CD8-positive, alpha-beta memory T cell (primary cell): ENCODE data around the gene MED10. TPM values are rescaled to one million over a fixed set of nuclear protein-coding genes. Genes with fewer than 3 reads are reported as not detected.

ENCODE experiments used
- CTCF ChIA-PET: fragments of 350-600 bp; sonication (Branson Sonifier 250); formaldehyde crosslinking; loops from one replicate; lab custom pipeline; 2021; ENCODE audit warnings: antibody characterized with exemption; lab: Charles Lee
- POLR2A ChIA-PET: fragments of 350-600 bp; sonication (Branson Sonifier 250); formaldehyde crosslinking; loops from one replicate; lab custom pipeline; 2021; ENCODE audit warnings: antibody characterized with exemption; lab: Charles Lee
- DNase-seq, 5 donors: peaks; one replicate each; pipeline versions ENCODE4 v3.0.0 to v3.0.0-alpha.2; 2020 to 2022; ENCODE audit warnings: mixed read lengths in 1 of 5
- H3K27ac ChIP-seq: one replicate; pipeline ENCODE4 v1.7.0; 2013; ENCODE audit warnings: low read depth, mild to moderate bottlenecking, low read length, moderate library complexity
- H3K27me3 ChIP-seq: 2 replicates; pipeline ENCODE4 v1.7.0; 2013; ENCODE audit warnings: low read length, mild to moderate bottlenecking; ENCODE audit not compliant: insufficient read depth, poor library complexity, severe bottlenecking
- H3K36me3 ChIP-seq: 2 replicates; pipeline ENCODE4 v1.7.0; 2013; ENCODE audit warnings: mild to moderate bottlenecking, low read length, moderate library complexity; ENCODE audit not compliant: insufficient read depth
- H3K4me1 ChIP-seq: 2 replicates; pipeline ENCODE4 v1.7.0; 2013; ENCODE audit warnings: mild to moderate bottlenecking, low read length, moderate library complexity; ENCODE audit not compliant: insufficient read depth
- H3K4me3 ChIP-seq: 2 replicates; pipeline ENCODE4 v1.7.0; 2013; ENCODE audit warnings: mild to moderate bottlenecking, low read length
- H3K9me3 ChIP-seq: 2 replicates; pipeline ENCODE4 v1.7.0; 2013; ENCODE audit warnings: mild to moderate bottlenecking, low read length
- H3K27ac Mint-ChIP-seq, 8 donors: one replicate each; pipeline ENCODE4 v1.8.0; 2020 to 2021; ENCODE audit warnings: mixed read lengths in 8 of 8, mild to moderate bottlenecking in 6 of 8, inconsistent platforms in 3 of 8, moderate library complexity in 3 of 8
- H3K27me3 Mint-ChIP-seq, 2 donors: one replicate each; pipeline ENCODE4 v1.8.0; 2020 to 2021; ENCODE audit warnings: mixed read lengths in 2 of 2, mild to moderate bottlenecking in 1 of 2, moderate library complexity in 1 of 2
- H3K36me3 Mint-ChIP-seq, 3 donors: one replicate each; pipeline ENCODE4 v1.8.0; 2020 to 2021; ENCODE audit warnings: mixed read lengths in 3 of 3, inconsistent platforms in 1 of 3, mild to moderate bottlenecking in 1 of 3
- H3K4me1 Mint-ChIP-seq, 3 donors: one replicate each; pipeline ENCODE4 v1.8.0; 2020 to 2021; ENCODE audit warnings: mixed read lengths in 3 of 3, inconsistent platforms in 1 of 3, mild to moderate bottlenecking in 1 of 3
- H3K4me3 Mint-ChIP-seq, 7 donors: one replicate each; pipeline ENCODE4 v1.8.0; 2020 to 2021; ENCODE audit warnings: mixed read lengths in 7 of 7, mild to moderate bottlenecking in 6 of 7, moderate library complexity in 4 of 7, inconsistent platforms in 2 of 7
- H3K9me3 Mint-ChIP-seq, 5 donors: one replicate each; pipeline ENCODE4 v1.8.0; 2020 to 2022; ENCODE audit warnings: mixed read lengths in 5 of 5, mild to moderate bottlenecking in 3 of 5, moderate library complexity in 2 of 5, inconsistent platforms in 1 of 5
- polyA plus RNA-seq: library from polyadenylated mRNA; unstranded; fragments of 300-500 nt; fragmentation: Illumina TruSeq; gene quantifications from one replicate; pipeline ENCODE4 v1.2.3, GENCODE V29; 2021
- total RNA-seq, 2 experiments: library from RNA; stranded (reverse); gene quantifications; one replicate each; pipeline ENCODE4 v1.2.3, GENCODE V29; 2021

MED10 gene
- total and polyA plus RNA-seq, 3 experiments from 2014 or later: 58.8 to 118 (median 66.8) TPM

DNA sequence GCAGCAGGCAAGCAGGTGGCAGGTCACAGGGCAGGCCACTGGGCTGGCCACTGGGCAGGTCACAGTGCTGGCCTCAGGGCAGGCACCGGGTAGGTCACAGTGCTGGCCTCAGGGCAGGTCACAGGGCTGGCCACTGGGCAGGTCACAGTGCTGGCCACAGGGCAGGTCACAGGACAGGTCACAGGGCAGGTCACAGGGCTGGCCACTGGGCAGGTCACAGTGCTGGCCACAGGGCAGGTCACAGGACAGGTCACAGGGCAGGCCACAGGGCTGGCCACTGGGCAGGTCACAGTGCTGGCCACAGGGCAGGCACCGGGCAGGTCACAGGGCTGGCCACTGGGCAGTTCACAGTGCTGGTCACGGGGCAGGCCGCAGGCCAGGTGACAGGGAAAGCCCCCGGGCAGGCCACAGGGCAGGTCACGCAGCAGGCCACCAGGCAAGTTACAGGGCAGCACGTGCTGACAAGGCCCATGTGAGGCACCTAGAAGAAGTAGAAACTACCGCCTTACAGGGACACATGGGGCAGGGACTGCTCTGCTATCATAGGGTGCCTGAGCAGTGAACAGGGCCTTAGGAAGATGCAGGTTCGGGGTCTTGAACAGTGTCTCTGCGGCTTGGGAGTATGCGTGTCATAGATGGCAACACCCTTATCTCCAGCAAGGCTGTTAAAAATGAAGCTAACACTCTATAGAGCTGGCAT lies 18.6 kb upstream of the MED10 start:
- H3K9me3 ChIP-seq: no peaks in the 10 kb centered on the region
- no peaks in the 10 kb centered on the region for H3K4me1 ChIP-seq
- H3K4me1 Mint-ChIP-seq: peaks cover 3 to 8% (median 4%) of the 10 kb centered on the region in 3 donors
- CTCF ChIA-PET: no interaction called here
- peaks cover 19 to 53% of the 10 kb centered on the region in 2 donors for H3K27me3 Mint-ChIP-seq
- no peak for DNase-seq
- H3K27ac ChIP-seq: no peak overlapping the region
- POLR2A ChIA-PET: no interaction called here
- H3K27me3 ChIP-seq: peaks cover 4% of the 10 kb centered on the region
- H3K4me3 Mint-ChIP-seq: no peak overlapping the region
- H3K27ac Mint-ChIP-seq: no peak overlapping the region
- no peaks in the 10 kb centered on the region for H3K36me3 Mint-ChIP-seq
- H3K36me3 ChIP-seq: no peaks in the 10 kb centered on the region
- peaks cover 0 to 3% (median 0%) of the 10 kb centered on the region in 5 donors for H3K9me3 Mint-ChIP-seq
- no peak overlapping the region for H3K4me3 ChIP-seq

DNA sequence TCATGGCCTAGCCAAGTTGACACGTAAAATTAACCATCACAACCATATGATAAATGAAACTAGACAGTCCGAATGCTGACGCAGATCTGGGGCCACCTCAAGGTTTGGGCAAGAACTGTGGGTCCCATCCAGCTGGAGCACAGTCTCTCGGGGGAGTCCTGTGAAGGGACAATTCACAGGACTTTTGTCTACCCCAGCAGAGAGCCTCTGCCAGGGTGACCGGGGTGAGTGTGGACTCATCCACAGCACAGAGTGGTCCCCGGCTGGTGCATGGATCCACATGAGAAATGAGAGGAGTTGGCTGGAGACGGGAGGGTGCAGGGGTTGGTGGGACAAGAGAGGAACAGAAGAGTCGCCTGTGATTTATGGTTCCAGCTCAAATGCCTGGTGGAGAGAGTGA lies 17.7 kb upstream of the MED10 start:
- H3K27ac Mint-ChIP-seq: peak overlapping the region in 1 of 8 donors; percentile 48
- H3K4me3 Mint-ChIP-seq: no peak overlapping the region
- peaks cover 3 to 8% (median 4%) of the 10 kb centered on the region in 3 donors for H3K4me1 Mint-ChIP-seq
- POLR2A ChIA-PET: no interaction called here
- no peak for DNase-seq
- no peaks in the 10 kb centered on the region for H3K36me3 ChIP-seq
- peaks cover 19 to 52% of the 10 kb centered on the region in 2 donors for H3K27me3 Mint-ChIP-seq
- CTCF ChIA-PET: no interaction called here
- H3K4me3 ChIP-seq: no peak overlapping the region
- H3K4me1 ChIP-seq: no peaks in the 10 kb centered on the region
- no peaks in the 10 kb centered on the region for H3K9me3 ChIP-seq
- H3K36me3 Mint-ChIP-seq: no peaks in the 10 kb centered on the region
- H3K27me3 ChIP-seq: peaks cover 7% of the 10 kb centered on the region
- H3K9me3 Mint-ChIP-seq: peaks cover 0 to 3% (median 0%) of the 10 kb centered on the region in 5 donors
- no peak overlapping the region for H3K27ac ChIP-seq

DNA sequence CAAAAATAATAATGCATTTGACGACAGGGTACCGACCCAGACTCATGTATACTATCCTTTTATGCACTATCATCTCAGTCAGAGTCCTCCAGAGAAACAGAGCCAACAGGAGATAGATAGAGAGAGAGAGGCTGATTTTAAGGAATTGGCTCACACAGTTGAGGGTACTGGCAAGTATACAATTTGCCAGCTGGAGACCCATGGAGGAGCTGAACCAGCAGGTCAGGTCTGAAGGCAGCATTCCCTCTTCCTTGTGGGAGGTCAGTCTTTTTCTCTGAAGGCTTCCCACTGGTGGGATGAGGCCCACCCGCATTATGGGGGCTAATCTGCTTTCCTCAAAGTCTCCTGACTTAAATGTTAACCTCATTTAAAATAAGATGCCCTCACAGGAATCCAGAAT lies 17.3 kb upstream of the MED10 start:
- ChIA-PET CTCF (no interaction called here), POLR2A (no interaction called here)
- no peaks in the 10 kb centered on the region for H3K36me3 Mint-ChIP-seq
- DNase-seq: no peak
- H3K27ac Mint-ChIP-seq: peak overlapping the region in 1 of 8 donors; percentile 48
- no peaks in the 10 kb centered on the region for H3K9me3 ChIP-seq
- no peak overlapping the region for H3K4me3 Mint-ChIP-seq
- H3K27me3 Mint-ChIP-seq: peaks cover 15 to 53% of the 10 kb centered on the region in 2 donors
- H3K36me3 ChIP-seq: no peaks in the 10 kb centered on the region
- peaks cover 3 to 8% (median 4%) of the 10 kb centered on the region in 3 donors for H3K4me1 Mint-ChIP-seq
- peaks cover 7% of the 10 kb centered on the region for H3K27me3 ChIP-seq
- H3K9me3 Mint-ChIP-seq: peaks cover 0 to 3% (median 0%) of the 10 kb centered on the region in 5 donors
- no peaks in the 10 kb centered on the region for H3K4me1 ChIP-seq
- H3K4me3 ChIP-seq: no peak overlapping the region
- no peak overlapping the region for H3K27ac ChIP-seq

DNA sequence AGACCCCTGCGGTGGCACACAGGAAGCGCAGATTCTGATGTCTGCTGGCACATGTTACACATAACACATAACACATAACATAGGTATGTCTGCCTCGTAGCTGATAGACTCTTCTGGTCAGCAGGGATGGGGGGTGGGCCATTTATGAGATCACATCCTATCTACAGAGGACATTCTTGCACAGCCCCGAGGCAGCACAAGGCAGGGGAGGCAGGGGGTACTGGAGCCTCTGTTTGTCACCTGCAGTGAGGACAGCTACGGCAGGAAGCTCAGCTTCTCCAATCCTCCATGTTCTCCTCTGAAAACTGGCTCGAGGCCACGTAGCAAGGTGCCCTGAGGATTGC lies 16.7 kb upstream of the MED10 start:
- Histone ChIP-seq H3K27ac (no peak overlapping the region), H3K36me3 (no peaks in the 10 kb centered on the region), H3K4me1 (no peaks in the 10 kb centered on the region), H3K9me3 (no peaks in the 10 kb centered on the region), H3K27me3 (peaks cover 7% of the 10 kb centered on the region), H3K4me3 (no peak overlapping the region)
- Mint-ChIP-seq H3K9me3 (peaks cover 0 to 3% (median 0%) of the 10 kb centered on the region in 5 donors), H3K4me3 (no peak overlapping the region), H3K36me3 (no peaks in the 10 kb centered on the region), H3K4me1 (peaks cover 3 to 8% (median 4%) of the 10 kb centered on the region in 3 donors), H3K27ac (no peak overlapping the region), H3K27me3 (peaks cover 13 to 56% of the 10 kb centered on the region in 2 donors)
- DNase-seq: no peak
- ChIA-PET POLR2A (no interaction called here), CTCF (no interaction called here)

DNA sequence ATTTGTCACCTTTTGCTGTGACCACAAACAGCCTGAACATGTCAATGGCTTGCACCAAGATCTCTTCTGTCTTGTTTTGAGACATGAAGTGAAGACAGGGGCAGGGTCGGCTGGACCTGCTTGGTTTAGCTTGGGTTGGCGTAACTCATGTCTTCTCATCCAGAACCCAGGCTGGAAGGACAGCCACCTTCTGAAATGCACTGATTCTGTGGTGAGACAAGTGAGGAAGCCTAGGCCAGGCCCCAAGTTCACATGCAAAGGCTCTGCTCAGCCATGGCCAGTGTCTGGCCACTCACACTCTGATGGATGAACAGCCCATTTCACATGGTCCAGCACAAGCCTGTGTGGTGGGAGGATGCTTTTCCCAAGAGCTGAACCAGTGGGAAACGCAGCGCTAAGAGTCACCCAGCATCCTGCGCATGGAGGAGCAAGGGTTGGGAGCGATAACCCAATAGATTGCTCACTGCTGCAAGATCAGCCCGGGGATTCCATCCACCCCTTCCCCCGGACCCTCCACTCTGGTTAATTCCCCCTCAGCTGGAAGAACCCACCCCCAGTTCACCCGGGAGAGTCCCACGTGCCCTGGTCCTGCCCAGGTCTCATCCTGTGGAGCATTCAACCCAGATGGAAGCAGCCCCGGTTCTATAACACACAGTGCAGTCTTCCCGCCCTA lies 16.2 kb upstream of the MED10 start:
- Histone ChIP-seq H3K27me3 (peaks cover 7% of the 10 kb centered on the region), H3K4me1 (no peaks in the 10 kb centered on the region), H3K27ac (no peak overlapping the region), H3K9me3 (no peaks in the 10 kb centered on the region), H3K36me3 (no peaks in the 10 kb centered on the region), H3K4me3 (no peak overlapping the region)
- Mint-ChIP-seq H3K36me3 (no peaks in the 10 kb centered on the region), H3K27ac (no peak overlapping the region), H3K4me1 (peaks cover 3 to 8% (median 4%) of the 10 kb centered on the region in 3 donors), H3K27me3 (peaks cover 12 to 59% of the 10 kb centered on the region in 2 donors), H3K4me3 (no peak overlapping the region), H3K9me3 (peaks cover 0 to 3% (median 0%) of the 10 kb centered on the region in 5 donors)
- POLR2A ChIA-PET: no interaction called here
- DNase-seq: no peak
- CTCF ChIA-PET: no interaction called here

DNA sequence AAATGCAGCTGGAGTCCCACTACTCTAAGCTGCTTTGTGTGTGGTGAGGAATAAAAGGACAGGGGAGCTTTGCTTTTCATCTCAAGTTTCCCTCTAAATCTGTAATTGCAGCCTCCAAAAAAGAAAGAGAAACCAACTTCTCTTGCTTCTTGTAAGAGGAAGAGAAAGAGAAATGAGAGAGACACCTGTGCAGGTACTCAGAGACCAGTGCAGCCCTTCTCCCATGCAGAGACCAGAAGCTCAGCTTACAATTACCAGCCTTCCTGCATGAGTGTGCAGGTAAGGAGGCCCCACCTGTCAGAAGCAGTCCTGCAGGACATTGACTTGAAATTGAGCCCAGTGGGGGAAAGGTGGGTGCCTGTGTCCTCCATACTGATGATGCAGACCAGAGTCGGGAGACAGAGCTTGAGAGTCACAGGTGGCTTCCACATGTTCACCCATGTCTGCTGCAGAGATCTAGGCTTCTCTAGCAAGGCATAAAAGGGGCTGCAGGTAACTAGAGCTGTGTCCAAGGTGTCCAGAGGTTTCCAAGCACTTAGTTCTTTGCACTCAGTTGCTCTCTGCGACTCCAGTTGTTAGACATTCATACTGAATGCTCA lies 15.3 kb upstream of the MED10 start:
- no peak for DNase-seq
- Mint-ChIP-seq H3K4me3 (peak overlapping the region in 1 of 7 donors; percentile 44), H3K4me1 (peaks cover 3 to 8% (median 4%) of the 10 kb centered on the region in 3 donors), H3K27ac (peak overlapping the region in 1 of 8 donors; percentile 19), H3K27me3 (peaks cover 12 to 66% of the 10 kb centered on the region in 2 donors), H3K9me3 (peaks cover 0 to 3% (median 0%) of the 10 kb centered on the region in 5 donors), H3K36me3 (no peaks in the 10 kb centered on the region)
- POLR2A ChIA-PET: no interaction called here
- H3K27me3 ChIP-seq: peaks cover 7% of the 10 kb centered on the region
- H3K9me3 ChIP-seq: no peaks in the 10 kb centered on the region
- CTCF ChIA-PET: no interaction called here
- H3K27ac ChIP-seq: no peak overlapping the region
- H3K4me1 ChIP-seq: no peaks in the 10 kb centered on the region
- no peak overlapping the region for H3K4me3 ChIP-seq
- H3K36me3 ChIP-seq: no peaks in the 10 kb centered on the region

DNA sequence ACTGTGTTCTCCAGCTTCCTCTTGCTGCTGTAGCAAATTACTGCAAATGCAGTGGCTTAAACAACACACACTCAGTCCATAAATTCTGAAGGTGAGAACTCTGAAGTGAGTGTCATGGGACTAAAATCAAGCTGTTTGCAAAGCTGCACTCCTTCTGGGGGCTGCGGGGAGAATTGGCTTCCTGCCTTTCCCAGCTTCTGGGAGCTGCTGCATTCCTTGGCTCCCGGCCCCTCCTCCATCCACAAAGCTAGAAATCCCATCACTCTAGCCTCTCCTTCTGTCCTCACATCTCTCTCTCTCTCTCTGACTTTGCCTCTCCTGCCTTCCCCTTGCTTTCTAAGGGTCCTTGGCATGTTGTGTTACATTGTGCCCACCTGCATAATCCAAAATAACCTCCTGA lies 14.2 kb upstream of the MED10 start:
- peaks cover 10 to 66% of the 10 kb centered on the region in 2 donors for H3K27me3 Mint-ChIP-seq
- H3K4me1 Mint-ChIP-seq: peaks cover 3 to 8% (median 4%) of the 10 kb centered on the region in 3 donors
- ChIA-PET CTCF (no interaction called here), POLR2A (no interaction called here)
- no peak for DNase-seq
- H3K4me1 ChIP-seq: no peaks in the 10 kb centered on the region
- peaks cover 0 to 3% (median 0%) of the 10 kb centered on the region in 5 donors for H3K9me3 Mint-ChIP-seq
- H3K4me3 ChIP-seq: no peak overlapping the region
- H3K27ac Mint-ChIP-seq: no peak overlapping the region
- H3K27me3 ChIP-seq: peaks cover 7% of the 10 kb centered on the region
- H3K36me3 Mint-ChIP-seq: no peaks in the 10 kb centered on the region
- no peak overlapping the region for H3K27ac ChIP-seq
- H3K4me3 Mint-ChIP-seq: no peak overlapping the region
- H3K36me3 ChIP-seq: no peaks in the 10 kb centered on the region
- H3K9me3 ChIP-seq: no peaks in the 10 kb centered on the region

DNA sequence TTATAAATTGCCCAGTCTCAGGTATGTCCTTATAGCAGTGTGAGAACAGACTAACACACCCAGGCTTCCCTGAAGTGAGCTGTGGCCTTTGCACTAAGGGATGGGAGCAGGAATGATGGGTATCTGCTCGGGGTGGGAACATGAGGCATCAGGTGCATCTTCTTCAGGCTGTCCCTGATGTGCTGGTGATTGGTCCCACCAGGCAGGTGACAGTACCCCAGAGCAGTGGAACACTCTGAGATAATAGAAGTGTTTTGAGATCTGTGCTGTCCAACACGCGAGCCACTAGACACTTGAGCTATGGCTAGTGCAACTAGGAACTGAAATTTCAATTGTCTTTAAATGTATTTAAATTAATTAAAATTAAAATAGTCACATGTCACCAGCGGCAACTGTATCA lies 12.8 kb upstream of the MED10 start:
- peaks cover 3 to 8% (median 4%) of the 10 kb centered on the region in 3 donors for H3K4me1 Mint-ChIP-seq
- Histone ChIP-seq H3K9me3 (no peaks in the 10 kb centered on the region), H3K4me3 (no peak overlapping the region), H3K27ac (no peak overlapping the region), H3K27me3 (peaks cover 7% of the 10 kb centered on the region), H3K36me3 (no peaks in the 10 kb centered on the region), H3K4me1 (no peaks in the 10 kb centered on the region)
- H3K27me3 Mint-ChIP-seq: peaks cover 6 to 62% of the 10 kb centered on the region in 2 donors
- no peak overlapping the region for H3K4me3 Mint-ChIP-seq
- no peak for DNase-seq
- CTCF ChIA-PET: no interaction called here
- POLR2A ChIA-PET: no interaction called here
- no peak overlapping the region for H3K27ac Mint-ChIP-seq
- peaks cover 0 to 3% (median 0%) of the 10 kb centered on the region in 5 donors for H3K9me3 Mint-ChIP-seq
- H3K36me3 Mint-ChIP-seq: no peaks in the 10 kb centered on the region
